Vagina (tissue), 2 donors: ENCODE measurements around the gene TPST1.

Experiments used
- CTCF ChIP-seq, 3 experiments: fragments of 450-650 bp in 2 of 3; fragments of 200-600 bp in 1 of 3; sonication (generic) in 1 of 3; IDR thresholded peaks; one replicate each; pipeline ENCODE4 v1.5.1; 2017 to 2019; ENCODE audit warnings: antibody characterized with exemption in 3 of 3, mild to moderate bottlenecking in 2 of 3, moderate library complexity in 2 of 3
- POLR2A ChIP-seq, 2 donors: fragments of 450-650 bp; IDR thresholded peaks; one replicate each; pipeline ENCODE4 v1.6.1; 2017; ENCODE audit warnings: antibody characterized with exemption in 2 of 2, mild to moderate bottlenecking in 2 of 2, moderate library complexity in 2 of 2
- POLR2AphosphoS5 ChIP-seq, 2 donors: sonication (generic); formaldehyde crosslinking; IDR thresholded peaks; one replicate each; pipeline ENCODE4 v1.9.0; 2017; ENCODE audit warnings: antibody characterized with exemption in 2 of 2, mild to moderate bottlenecking in 2 of 2, low read depth in 1 of 2; ENCODE audit not compliant: insufficient read depth in 1 of 2

DNA sequence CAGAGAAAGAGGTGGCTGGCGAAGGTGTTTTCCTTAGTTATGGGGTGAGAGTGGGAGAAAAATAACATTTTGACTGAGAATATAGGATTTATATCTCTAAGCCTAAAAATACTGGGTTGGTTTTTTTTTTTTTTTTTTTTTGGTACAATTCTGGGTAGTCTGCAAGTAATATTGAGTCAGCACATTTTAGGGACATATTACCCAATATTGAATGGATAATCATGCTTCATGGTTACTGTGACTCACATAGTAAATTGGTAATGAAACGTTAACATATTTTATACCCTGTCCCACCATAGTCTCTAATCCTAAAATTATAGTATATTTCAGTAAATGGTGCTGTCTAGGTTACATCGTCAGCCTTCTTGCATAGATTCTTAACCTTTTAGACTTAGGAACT, 91.4 kb downstream of the TPST1 start:
- TF ChIP-seq CTCF (IDR thresholded peaks at IDR 0.05) (no peak), POLR2AphosphoS5 (IDR thresholded peaks at IDR 0.05; ENCODE audit: insufficient read depth in 1 of 2, low read depth in 1 of 2) (no peak), POLR2A (IDR thresholded peaks at IDR 0.05) (no peak)
